ENCODE data around the gene DDAH2.

The DDAH2 gene

DNA sequence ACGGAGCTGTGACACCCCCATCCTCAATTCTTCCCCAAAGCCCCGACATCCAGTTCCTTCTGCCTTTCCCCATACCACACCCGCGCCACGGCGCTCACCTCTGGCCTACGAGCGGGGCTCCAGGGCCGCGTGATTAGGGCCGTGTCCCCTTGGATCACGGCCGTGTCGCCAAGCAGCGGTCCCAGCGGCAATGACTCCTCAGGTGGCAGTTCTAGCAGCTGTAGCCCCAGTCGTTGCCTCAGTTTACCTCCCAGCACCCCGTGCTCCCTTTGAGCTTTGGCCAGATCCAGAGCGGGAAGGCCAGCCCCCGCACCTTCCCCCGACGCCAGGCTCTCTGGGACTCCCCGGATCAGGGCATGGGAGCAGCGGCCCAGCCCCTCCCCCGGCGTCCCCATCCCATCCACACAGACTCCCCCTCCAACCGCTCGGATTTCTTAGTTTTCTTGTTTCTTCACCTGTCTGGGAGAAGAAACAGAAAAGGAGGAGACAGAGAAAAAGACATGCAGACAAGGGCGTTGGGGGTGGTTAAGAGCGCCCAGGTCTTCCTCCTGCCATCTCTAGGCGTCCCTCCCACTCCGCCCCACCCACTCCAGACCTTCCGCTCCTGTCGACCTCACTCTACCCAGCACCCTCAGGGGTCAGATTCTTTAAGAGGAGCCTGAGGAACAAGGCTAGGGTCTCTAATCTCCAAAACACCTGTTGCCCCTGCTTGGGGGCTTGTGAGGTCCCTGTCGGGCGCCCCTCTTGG lies at the start of gene DDAH2:
Gene DDAH2 (minus strand): TSS at position 533 of the 748 bp plus-strand sequence. CDS start 138 bp downstream, at position 395.
- Histone ChIP-seq H3K36me3 (ENCODE audit: insufficient read depth, low read length) (peaks cover 19% of the 10 kb centered on the region), H3K4me1 (ENCODE audit: insufficient read depth, low read length) (peaks cover 2% of the 10 kb centered on the region), H3K9ac (ENCODE audit: low read depth, low read length) (peak within 1 kb of the TSS; percentile 85), H3K9me3 (ENCODE audit: control insufficient read depth, insufficient read depth, low read length) (no peaks in the 10 kb centered on the region)

DNA sequence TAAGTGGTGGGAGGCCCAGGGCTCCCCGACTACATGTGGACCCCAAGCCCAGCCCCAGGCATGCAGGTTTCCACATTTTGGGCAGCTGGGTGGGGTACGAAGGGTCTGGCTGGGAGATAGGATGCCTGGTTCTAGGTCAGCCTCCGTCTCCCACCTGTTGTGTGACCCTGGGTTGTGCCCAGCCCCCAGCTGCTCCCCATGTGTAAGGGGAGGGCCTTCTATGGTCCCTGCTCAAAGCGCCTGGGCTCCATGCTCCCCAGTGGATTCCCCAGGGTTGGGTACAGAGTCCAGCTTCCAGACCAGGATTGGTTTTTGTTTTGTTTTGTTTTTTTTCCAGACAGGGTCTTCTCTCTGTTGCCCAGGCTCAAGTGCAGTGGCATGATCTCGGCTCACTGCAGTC lies 49.1 kb upstream of the DDAH2 start:
- Histone ChIP-seq H3K9me3 (ENCODE audit: control insufficient read depth, insufficient read depth, low read length) (no peaks in the 10 kb centered on the region), H3K9ac (ENCODE audit: low read depth, low read length) (no peak overlapping the region), H3K4me1 (ENCODE audit: insufficient read depth, low read length) (no peaks in the 10 kb centered on the region; the same call in 1 of the 2 replicates), H3K36me3 (ENCODE audit: insufficient read depth, low read length) (peaks cover 3% of the 10 kb centered on the region; the same call in 1 of the 2 replicates)

GRCh38 chr6:31777667-31778050 lies 48.6 kb upstream of the DDAH2 start:
- Histone ChIP-seq H3K9me3 (ENCODE audit: control insufficient read depth, insufficient read depth, low read length) (no peaks in the 10 kb centered on the region), H3K36me3 (ENCODE audit: insufficient read depth, low read length) (peaks cover 3% of the 10 kb centered on the region; the same call in 1 of the 2 replicates), H3K9ac (ENCODE audit: low read depth, low read length) (no peak overlapping the region), H3K4me1 (ENCODE audit: insufficient read depth, low read length) (no peaks in the 10 kb centered on the region; the same call in 1 of the 2 replicates)

DNA sequence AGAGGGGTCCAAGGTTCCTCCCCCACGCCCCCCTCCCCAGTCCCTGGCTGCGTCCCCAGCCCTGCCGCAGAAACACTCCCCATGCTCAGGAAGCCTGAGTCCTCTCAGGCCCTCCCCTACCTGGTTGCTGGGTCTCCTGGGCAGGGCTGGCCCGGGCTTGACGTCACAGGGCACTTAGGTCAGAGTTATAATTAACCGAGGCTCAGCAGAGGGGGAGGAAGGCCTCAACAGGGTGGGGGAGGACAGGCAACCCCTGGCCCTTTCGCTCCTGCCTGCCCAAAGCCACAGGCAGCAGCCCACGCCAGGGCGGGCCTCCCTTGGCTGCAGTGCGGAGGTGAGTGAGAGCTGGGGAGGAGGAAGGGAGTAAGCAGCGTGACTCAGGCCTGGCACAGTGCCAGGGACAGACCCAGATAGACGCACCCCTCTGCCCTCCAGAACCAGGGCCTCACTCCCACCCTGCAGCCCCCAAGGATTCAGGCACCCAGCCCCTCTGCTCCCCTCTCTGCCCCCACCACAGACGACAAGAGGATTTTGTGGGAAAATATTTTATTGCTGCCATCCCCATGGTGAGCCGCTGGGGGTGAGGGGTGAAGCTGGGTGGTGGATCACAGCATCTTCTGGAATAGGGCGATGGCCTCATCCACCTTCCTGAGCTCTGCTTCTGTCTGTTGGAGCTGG lies 48.0 kb upstream of the DDAH2 start, which contains the start of gene VWA7:
Gene VWA7 (minus strand): TSS at position 340 of the 678 bp plus-strand sequence. CDS start 549 bp downstream, outside the sequence.
- Histone ChIP-seq H3K36me3 (ENCODE audit: insufficient read depth, low read length) (peaks cover 3% of the 10 kb centered on the region; the same call in 1 of the 2 replicates), H3K9me3 (ENCODE audit: control insufficient read depth, insufficient read depth, low read length) (no peaks in the 10 kb centered on the region), H3K9ac (ENCODE audit: low read depth, low read length) (peak within 1 kb of the TSS; percentile 17; the same call in 1 of the 2 replicates), H3K4me1 (ENCODE audit: insufficient read depth, low read length) (no peaks in the 10 kb centered on the region; the same call in 1 of the 2 replicates)

- Histone ChIP-seq H3K9ac (ENCODE audit: low read depth, low read length) (peak overlapping the region; percentile 17; the same call in 1 of the 2 replicates), H3K4me1 (ENCODE audit: insufficient read depth, low read length) (no peaks in the 10 kb centered on the region; the same call in 1 of the 2 replicates), H3K36me3 (ENCODE audit: insufficient read depth, low read length) (peaks cover 3% of the 10 kb centered on the region; the same call in 1 of the 2 replicates), H3K9me3 (ENCODE audit: control insufficient read depth, insufficient read depth, low read length) (no peaks in the 10 kb centered on the region)
Observed at GRCh38 chr6:31776485-31776988, 47.4 kb upstream of the DDAH2 start.

- no peaks in the 10 kb centered on the region for H3K9me3 ChIP-seq (ENCODE audit: control insufficient read depth, insufficient read depth, low read length)
- no peaks in the 10 kb centered on the region; the same call in 1 of the 2 replicates for H3K4me1 ChIP-seq (ENCODE audit: insufficient read depth, low read length)
- H3K9ac ChIP-seq (ENCODE audit: low read depth, low read length): no peak overlapping the region
- H3K36me3 ChIP-seq (ENCODE audit: insufficient read depth, low read length): no peaks in the 10 kb centered on the region; the same call in 1 of the 2 replicates
Observed at GRCh38 chr6:31775633-31776484, 46.8 kb upstream of the DDAH2 start.

DNA sequence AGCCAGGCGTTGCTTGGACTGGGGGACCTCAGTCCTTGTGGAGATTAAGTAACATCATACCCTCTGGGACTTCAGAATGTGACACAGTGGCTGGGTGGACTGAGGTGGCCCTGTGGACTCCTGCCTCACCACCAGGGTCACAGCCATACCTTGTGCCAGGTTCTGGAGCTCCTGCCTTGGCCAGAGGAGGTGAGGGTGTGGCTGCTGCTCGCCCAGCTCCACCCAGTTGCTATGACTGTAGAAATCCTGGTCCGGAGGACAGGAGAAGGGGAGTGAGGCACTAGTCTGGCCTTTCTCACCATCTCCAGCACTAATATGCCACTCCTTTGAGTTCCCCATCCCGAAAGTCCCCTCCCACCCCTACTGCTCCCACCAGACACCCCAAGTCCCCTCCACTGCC lies 46.1 kb upstream of the DDAH2 start:
- H3K9ac ChIP-seq (ENCODE audit: low read depth, low read length): no peak overlapping the region
- no peaks in the 10 kb centered on the region; the same call in 1 of the 2 replicates for H3K36me3 ChIP-seq (ENCODE audit: insufficient read depth, low read length)
- no peaks in the 10 kb centered on the region; the same call in 1 of the 2 replicates for H3K4me1 ChIP-seq (ENCODE audit: insufficient read depth, low read length)
- no peaks in the 10 kb centered on the region for H3K9me3 ChIP-seq (ENCODE audit: control insufficient read depth, insufficient read depth, low read length)

DNA sequence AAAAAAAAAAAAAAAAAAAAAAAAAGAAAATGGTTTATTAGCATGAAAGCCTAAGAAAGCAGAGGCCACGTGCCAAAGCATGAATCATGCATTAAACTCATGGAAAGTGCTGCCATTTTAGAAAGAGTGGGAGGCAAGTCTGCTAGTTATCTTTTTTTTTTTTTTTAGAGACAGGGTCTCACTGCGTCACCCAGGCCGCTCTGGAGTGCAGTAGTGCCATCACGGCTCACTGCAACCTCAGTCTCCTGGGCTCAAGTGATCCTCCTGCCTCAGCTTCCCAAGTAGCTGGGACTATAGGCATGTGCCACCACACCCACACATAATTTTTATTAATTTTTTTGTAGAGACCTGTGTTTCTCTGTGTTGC lies 42.9 kb upstream of the DDAH2 start:
- Histone ChIP-seq H3K9ac (ENCODE audit: low read depth, low read length) (no peak overlapping the region), H3K36me3 (ENCODE audit: insufficient read depth, low read length) (no peaks in the 10 kb centered on the region), H3K4me1 (ENCODE audit: insufficient read depth, low read length) (no peaks in the 10 kb centered on the region; the same call in 1 of the 2 replicates), H3K9me3 (ENCODE audit: control insufficient read depth, insufficient read depth, low read length) (no peaks in the 10 kb centered on the region)

DNA sequence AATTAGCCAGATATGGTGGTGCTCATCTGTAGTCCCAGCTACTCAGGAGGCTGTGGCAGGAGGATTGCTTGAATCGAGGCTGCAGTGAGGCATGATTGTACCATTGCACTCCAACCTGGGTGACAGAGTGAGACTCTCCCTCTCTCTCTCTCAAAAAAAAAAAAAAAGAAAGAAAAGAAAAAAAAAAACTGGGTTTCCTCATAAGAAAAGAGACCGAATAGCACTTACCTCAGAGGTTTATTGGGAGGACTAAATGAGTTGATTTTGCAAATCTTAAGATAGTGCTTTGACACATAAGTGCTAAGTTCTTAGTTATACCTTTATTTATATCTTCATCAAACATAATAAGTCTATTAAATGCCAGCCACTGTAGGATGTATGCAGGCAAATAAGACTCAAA lies 41.8 kb upstream of the DDAH2 start:
- no peaks in the 10 kb centered on the region for H3K9me3 ChIP-seq (ENCODE audit: control insufficient read depth, insufficient read depth, low read length)
- no peaks in the 10 kb centered on the region for H3K36me3 ChIP-seq (ENCODE audit: insufficient read depth, low read length)
- H3K9ac ChIP-seq (ENCODE audit: low read depth, low read length): no peak overlapping the region

DNA sequence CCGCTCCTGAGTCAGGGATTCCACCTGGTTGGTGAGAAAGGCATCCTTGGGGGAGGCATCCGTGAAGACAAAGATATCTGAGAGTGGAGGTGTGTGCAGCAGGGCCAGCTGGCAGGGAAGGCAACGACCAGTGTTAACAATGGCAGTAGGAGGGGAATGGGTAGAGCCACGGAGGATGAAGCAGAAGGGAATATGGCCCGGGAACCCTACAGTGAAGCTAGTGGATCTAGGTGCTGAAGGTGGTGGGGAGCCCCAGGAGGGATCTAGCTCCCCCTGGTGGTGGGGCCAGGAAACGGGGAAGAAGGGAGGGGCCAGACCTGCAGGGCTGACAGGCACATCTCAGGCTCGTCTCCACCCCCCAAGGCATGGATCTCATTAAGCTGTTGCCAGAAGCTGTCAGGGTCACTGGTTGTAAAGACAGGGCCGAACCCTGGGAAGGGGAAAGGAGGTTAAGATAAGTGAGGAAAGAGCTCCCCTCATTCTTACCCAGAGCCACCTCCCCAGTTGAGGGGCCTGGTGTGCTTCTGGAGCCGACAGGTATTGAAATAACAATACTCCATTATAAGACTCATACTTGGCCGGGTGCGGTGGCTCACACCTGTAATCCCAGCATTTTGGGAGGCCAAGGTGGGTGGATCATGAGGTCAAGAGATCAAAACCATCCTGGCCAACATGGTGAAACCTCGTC lies 40.7 kb upstream of the DDAH2 start:
- Histone ChIP-seq H3K4me1 (ENCODE audit: insufficient read depth, low read length) (no peaks in the 10 kb centered on the region; the same call in 1 of the 2 replicates), H3K36me3 (ENCODE audit: insufficient read depth, low read length) (no peaks in the 10 kb centered on the region), H3K9ac (ENCODE audit: low read depth, low read length) (no peak overlapping the region), H3K9me3 (ENCODE audit: control insufficient read depth, insufficient read depth, low read length) (no peaks in the 10 kb centered on the region)

More for the DNA sequence above, 41.8 kb upstream of the DDAH2 start:
- no peaks in the 10 kb centered on the region; the same call in 1 of the 2 replicates for H3K4me1 ChIP-seq (ENCODE audit: insufficient read depth, low read length)

DNA sequence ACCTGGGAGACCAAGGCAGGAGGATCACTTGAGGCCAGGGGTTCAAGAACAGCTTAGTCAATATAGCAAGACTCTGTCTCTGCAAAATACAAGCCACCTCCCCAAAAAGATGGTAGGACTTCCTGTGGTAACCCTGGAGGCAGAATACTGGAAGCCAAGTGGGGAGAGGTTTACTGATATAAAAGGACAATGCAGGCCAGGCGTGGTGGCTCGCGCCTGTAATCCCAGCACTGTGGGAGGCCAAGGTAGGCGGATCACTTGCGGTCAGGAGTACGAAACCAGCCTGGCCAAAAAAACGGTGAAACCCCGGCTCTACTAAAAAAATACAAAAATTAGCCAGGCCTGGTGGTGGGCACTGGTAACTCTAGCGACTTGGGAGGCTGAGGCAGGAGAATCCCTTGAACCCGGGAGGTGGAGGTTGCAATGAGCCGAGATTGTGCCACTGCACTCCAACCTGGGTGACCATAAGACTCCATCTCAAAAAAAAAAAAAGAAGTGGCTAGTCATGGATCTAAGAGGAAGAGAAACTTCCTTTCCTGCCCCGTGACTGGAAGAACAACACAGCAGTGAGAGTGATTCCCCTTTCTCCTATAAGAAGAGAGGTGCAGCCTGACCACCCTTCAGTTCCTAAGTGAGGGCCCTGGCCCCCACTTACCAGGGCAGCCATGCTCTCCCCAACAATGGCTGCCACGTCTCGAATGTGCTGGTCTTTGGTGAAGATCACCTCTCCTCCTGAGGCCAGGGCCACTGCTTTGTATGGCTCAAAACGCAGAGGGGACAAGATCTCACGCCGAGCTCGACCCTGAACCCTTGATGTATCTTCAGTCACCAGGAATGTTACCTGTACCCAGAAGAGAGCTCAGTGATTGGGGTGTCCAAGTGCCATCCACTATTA lies 39.5 kb upstream of the DDAH2 start:
- Histone ChIP-seq H3K9me3 (ENCODE audit: control insufficient read depth, insufficient read depth, low read length) (no peaks in the 10 kb centered on the region), H3K9ac (ENCODE audit: low read depth, low read length) (no peak overlapping the region), H3K36me3 (ENCODE audit: insufficient read depth, low read length) (no peaks in the 10 kb centered on the region; the same call in 1 of the 2 replicates), H3K4me1 (ENCODE audit: insufficient read depth, low read length) (no peaks in the 10 kb centered on the region; the same call in 1 of the 2 replicates)

DNA sequence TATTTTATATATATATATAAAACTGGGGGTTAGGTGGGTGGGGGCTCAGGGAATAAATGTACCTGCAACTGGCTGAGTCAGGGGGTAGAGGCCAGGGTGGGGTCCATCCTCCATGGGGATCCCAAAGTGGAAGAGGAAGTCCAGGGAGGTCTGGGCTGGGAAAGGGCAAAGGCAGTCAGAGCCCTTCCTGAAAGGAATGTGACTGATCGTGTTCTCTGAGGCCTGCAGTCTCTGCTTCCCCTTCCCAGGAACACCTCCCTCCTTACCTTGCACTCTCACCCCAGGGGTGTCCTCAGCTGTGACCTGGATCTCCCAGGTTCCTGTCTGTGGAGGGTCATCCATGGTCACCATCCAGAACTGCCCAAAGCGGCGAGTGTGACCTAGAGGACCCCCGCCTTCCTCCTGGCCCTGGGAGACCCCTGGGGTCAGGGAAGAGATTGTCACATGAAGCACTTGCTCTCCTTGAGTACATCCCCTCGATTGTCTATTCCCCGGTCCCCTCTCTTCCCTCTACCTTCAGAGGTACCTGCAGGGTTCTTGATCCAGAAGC lies 38.1 kb upstream of the DDAH2 start:
- Histone ChIP-seq H3K9me3 (ENCODE audit: control insufficient read depth, insufficient read depth, low read length) (no peaks in the 10 kb centered on the region), H3K36me3 (ENCODE audit: insufficient read depth, low read length) (no peaks in the 10 kb centered on the region; the same call in 1 of the 2 replicates), H3K4me1 (ENCODE audit: insufficient read depth, low read length) (peaks cover 6% of the 10 kb centered on the region), H3K9ac (ENCODE audit: low read depth, low read length) (no peak overlapping the region)

Measured in ES-I3 (cell line).